MM.1S (cell line): ENCODE measurements around the gene CDK9.
A peak's percentile ranks its signal among the peaks of the same experiment; 100 is the strongest.

Experiments
- DNase-seq: peaks from one replicate; pipeline ENCODE4 v3.0.0-alpha.2; 2015
- H2AFZ ChIP-seq: fragments of 300-600 bp; sonication (generic); 2 replicates; pipeline ENCODE4 v1.6.0; 2016; ENCODE audit warnings: antibody characterized with exemption, low read length
- H3F3A ChIP-seq: fragments of 300-600 bp; sonication (generic); 2 replicates; pipeline ENCODE4 v1.6.1; 2016; ENCODE audit warnings: mild to moderate bottlenecking, antibody characterized with exemption, low read length, moderate library complexity, mixed read lengths; ENCODE audit not compliant: insufficient read depth
- H3K27ac ChIP-seq: fragments of 300-600 bp; sonication (generic); 2 replicates; pipeline ENCODE4 v1.5.1; 2016; ENCODE audit warnings: mild to moderate bottlenecking, low read length
- H3K27me3 ChIP-seq: fragments of 300-600 bp; sonication (generic); replicated peaks from 2 replicates; pipeline ENCODE4 v1.6.0; 2016; ENCODE audit warnings: low read length; ENCODE audit not compliant: insufficient read depth
- H3K36me3 ChIP-seq: fragments of 300-600 bp; sonication (generic); replicated peaks from 2 replicates; pipeline ENCODE4 v1.6.1; 2016; ENCODE audit warnings: mild to moderate bottlenecking, low read length, mixed read lengths; ENCODE audit not compliant: insufficient read depth
- H3K4me1 ChIP-seq: fragments of 300-600 bp; sonication (generic); 2 replicates; pipeline ENCODE4 v1.6.1; 2016; ENCODE audit warnings: low read length, mixed read lengths
- H3K4me2 ChIP-seq: fragments of 300-600 bp; sonication (generic); 2 replicates; pipeline ENCODE4 v1.6.0; 2016; ENCODE audit warnings: low read depth, low read length
- H3K4me3 ChIP-seq: fragments of 300-600 bp; sonication (generic); 2 replicates; pipeline ENCODE4 v1.5.1; 2016; ENCODE audit warnings: low read length, mixed read lengths
- H3K79me2 ChIP-seq: fragments of 300-600 bp; sonication (generic); 2 replicates; pipeline ENCODE4 v1.6.1; 2016; ENCODE audit warnings: mixed run types, low read length, mixed read lengths
- H3K9ac ChIP-seq: fragments of 300-600 bp; sonication (generic); 2 replicates; pipeline ENCODE4 v1.6.1; 2016; ENCODE audit warnings: low read length, mixed read lengths
- H3K9me2 ChIP-seq: fragments of 300-600 bp; sonication (generic); replicated peaks from 2 replicates; pipeline ENCODE4 v1.6.1; 2016; ENCODE audit warnings: mild to moderate bottlenecking, low read length, mixed read lengths; ENCODE audit not compliant: insufficient read depth
- H3K9me3 ChIP-seq: fragments of 300-600 bp; sonication (generic); replicated peaks from 2 replicates; pipeline ENCODE4 v1.6.1; 2016; ENCODE audit warnings: mild to moderate bottlenecking, low read length, mixed read lengths; ENCODE audit not compliant: insufficient read depth
- H4K20me1 ChIP-seq: fragments of 300-600 bp; sonication (generic); 2 replicates; pipeline ENCODE4 v1.6.1; 2016; ENCODE audit warnings: mild to moderate bottlenecking, low read length, moderate library complexity, mixed read lengths; ENCODE audit not compliant: insufficient read depth
- CTCF ChIP-seq: fragments of 300-600 bp; sonication (generic); IDR thresholded peaks from 2 replicates; pipeline ENCODE4 v1.5.1; 2016; ENCODE audit warnings: antibody characterized with exemption, low read length, mixed read lengths
- EZH2 ChIP-seq: fragments of 300-600 bp; sonication (generic); optimal IDR thresholded peaks from 2 replicates; pipeline ENCODE3; 2017; ENCODE audit warnings: low read depth, mild to moderate bottlenecking, antibody characterized with exemption, low read length, mixed read lengths
- EZH2phosphoT487 ChIP-seq: fragments of 300-600 bp; sonication (generic); IDR thresholded peaks from 2 replicates; pipeline ENCODE4 v1.6.1; 2018; ENCODE audit warnings: antibody characterized with exemption, low read length

Gene CDK9

GRCh38 chr9:127818574-127818973 is 32.7 kb downstream of the CDK9 start:
- Histone ChIP-seq H4K20me1 (no peaks in the 10 kb centered on the region), H3F3A (0 out of 2 replicates have a peak, but pooled peaks cover 3% of the 10 kb centered on the region), H3K4me3 (no peak overlapping the region), H3K9ac (no peak overlapping the region), H3K27me3 (no peaks in the 10 kb centered on the region), H3K36me3 (no peaks in the 10 kb centered on the region; the same call in 1 of the 2 replicates), H3K9me3 (no peaks in the 10 kb centered on the region), H3K79me2 (no peaks in the 10 kb centered on the region), H3K4me1 (no peaks in the 10 kb centered on the region), H2AFZ (no peak overlapping the region), H3K9me2 (no peaks in the 10 kb centered on the region), H3K4me2 (no peak overlapping the region), H3K27ac (no peak overlapping the region)
- TF ChIP-seq CTCF (no peak), EZH2 (no peak), EZH2phosphoT487 (no peak)
- no peak for DNase-seq

GRCh38 chr9:127822108-127822507 is 36.3 kb downstream of the CDK9 start:
- Histone ChIP-seq H3F3A (0 out of 2 replicates have a peak, but pooled peaks cover 3% of the 10 kb centered on the region), H3K9ac (no peak overlapping the region), H4K20me1 (no peaks in the 10 kb centered on the region), H3K4me2 (no peak overlapping the region), H3K4me1 (no peaks in the 10 kb centered on the region), H3K9me3 (no peaks in the 10 kb centered on the region), H3K79me2 (no peaks in the 10 kb centered on the region), H3K9me2 (no peaks in the 10 kb centered on the region), H3K27ac (no peak overlapping the region), H3K36me3 (no peaks in the 10 kb centered on the region), H3K27me3 (no peaks in the 10 kb centered on the region; the same call in 1 of the 2 replicates), H2AFZ (no peak overlapping the region), H3K4me3 (no peak overlapping the region)
- DNase-seq, result no peak
- TF ChIP-seq CTCF (no peak), EZH2phosphoT487 (no peak), EZH2 (no peak)

GRCh38 chr9:127825319-127826051 is 39.7 kb downstream of the CDK9 start:
- Histone ChIP-seq H3K9ac (no peak overlapping the region), H3K9me2 (no peaks in the 10 kb centered on the region), H3F3A (0 out of 2 replicates have a peak, but pooled peaks cover 3% of the 10 kb centered on the region), H3K4me2 (no peak overlapping the region), H4K20me1 (no peaks in the 10 kb centered on the region), H3K27me3 (no peaks in the 10 kb centered on the region; the same call in 1 of the 2 replicates), H3K4me3 (no peak overlapping the region), H3K36me3 (no peaks in the 10 kb centered on the region), H3K9me3 (no peaks in the 10 kb centered on the region), H3K4me1 (no peaks in the 10 kb centered on the region), H3K27ac (no peak overlapping the region), H2AFZ (no peak overlapping the region), H3K79me2 (no peaks in the 10 kb centered on the region)
- DNase-seq, result no peak
- TF ChIP-seq CTCF (peak; percentile 29), EZH2 (no peak), EZH2phosphoT487 (no peak)
